Fibroblast of the aortic adventitia (primary cell): ENCODE results near the gene IGSF5. TPM values are rescaled to one million over a fixed set of nuclear protein-coding genes. Genes with fewer than 3 reads are reported as not detected.

Source experiments
- DNase-seq: peaks from one replicate; pipeline ENCODE4 v3.0.0-alpha.2; 2010; ENCODE audit warnings: low read depth
- H3K4me3 ChIP-seq: 2 replicates; pipeline ENCODE4 v1.5.1; 2011; ENCODE audit warnings: low read depth, mild to moderate bottlenecking, control low read depth, low read length, moderate library complexity
- CTCF ChIP-seq: IDR thresholded peaks from 2 replicates; pipeline ENCODE4 v1.5.1; 2011; ENCODE audit warnings: mild to moderate bottlenecking, low read length, control low read depth, inconsistent platforms; ENCODE audit not compliant: insufficient read depth
- total RNA-seq: library from RNA; depleted of rRNA; stranded (reverse); fragments of >200 nt; gene quantifications from 2 replicates; pipeline ENCODE4 v1.2.3, GENCODE V29; 2012; ENCODE audit warnings: low replicate concordance

Gene IGSF5
- total RNA-seq, 1 donor, result 0.09 TPM

GRCh38 chr21:39834543-39834942 is 89.6 kb downstream of the IGSF5 start:
- H3K4me3 ChIP-seq, result no peak overlapping the region
- DNase-seq, result no peak
- no peak for TF ChIP-seq CTCF

- DNase-seq, result no peak
- no peak for TF ChIP-seq CTCF
- no peak overlapping the region for H3K4me3 ChIP-seq
Measured at GRCh38 chr21:39837861-39838359, 92.9 kb downstream of the IGSF5 start.

- H3K4me3 ChIP-seq, result no peak overlapping the region
- DNase-seq, result no peak
- TF ChIP-seq CTCF, result no peak
Measured at GRCh38 chr21:39840373-39841097, 95.6 kb downstream of the IGSF5 start.

- DNase-seq, result no peak
- TF ChIP-seq CTCF, result no peak
- H3K4me3 ChIP-seq, result no peak overlapping the region
Measured at GRCh38 chr21:39842741-39843459, 97.9 kb downstream of the IGSF5 start.

GRCh38 chr21:39843483-39843882 is 98.5 kb downstream of the IGSF5 start:
- no peak overlapping the region for H3K4me3 ChIP-seq
- DNase-seq, result no peak
- no peak for TF ChIP-seq CTCF

- TF ChIP-seq CTCF, result no peak
- no peak overlapping the region for H3K4me3 ChIP-seq
- DNase-seq, result no peak
Measured at GRCh38 chr21:39843916-39844315, 98.9 kb downstream of the IGSF5 start.
